H1 (cell line): ENCODE results near the gene SLC13A1. TPM values are rescaled to one million over a fixed set of nuclear protein-coding genes. Genes with fewer than 3 reads are reported as not detected.

Experiments
- CTCF ChIA-PET: fragments of 300-600 bp; sonication (Branson Sonifier 250); formaldehyde crosslinking; loops from one replicate; lab custom pipeline; 2021; ENCODE audit not compliant: partially characterized antibody; lab: Charles Lee
- POLR2A ChIA-PET: fragments of 300-600 bp; sonication (Branson Sonifier 250); formaldehyde crosslinking; loops from one replicate; lab custom pipeline; 2021; ENCODE audit warnings: inconsistent platforms; ENCODE audit not compliant: partially characterized antibody; lab: Charles Lee
- DNase-seq, 2 experiments: peaks; one replicate each; pipeline versions ENCODE4 v3.0.0 to v3.0.0-alpha.2; 2010 to 2022; ENCODE audit warnings: low spot score in 2 of 2, low read depth in 1 of 2, mixed read lengths in 1 of 2
- FAIRE-seq: peaks from 2 replicates; lab custom pipeline; 2011; peaks lifted over from hg19 to GRCh38; lab: Jason Lieb, UNC
- H2AFZ ChIP-seq: 2 replicates; pipeline ENCODE4 v1.8.1; 2012; ENCODE audit warnings: low read length, inconsistent platforms
- H2AK5ac ChIP-seq: 2 replicates; pipeline ENCODE4 v1.6.1; 2013; ENCODE audit warnings: low read depth, low read length
- H2BK120ac ChIP-seq: replicated peaks from 2 replicates; pipeline ENCODE3; 2013; ENCODE audit warnings: low read depth, low read length, inconsistent platforms
- H2BK12ac ChIP-seq: 2 replicates; pipeline ENCODE4 v1.6.1; 2013; ENCODE audit warnings: low read depth, low read length
- H2BK15ac ChIP-seq: 2 replicates; pipeline ENCODE4 v1.6.1; 2013; ENCODE audit warnings: low read length
- H2BK20ac ChIP-seq: 2 replicates; pipeline ENCODE4 v1.6.1; 2013; ENCODE audit warnings: low read length
- H2BK5ac ChIP-seq: 2 replicates; pipeline ENCODE4 v1.6.1; 2013; ENCODE audit warnings: low read depth, low read length
- H3K14ac ChIP-seq: 2 replicates; pipeline ENCODE4 v1.6.1; 2013; ENCODE audit warnings: inconsistent platforms; ENCODE audit not compliant: insufficient read length
- H3K18ac ChIP-seq: 2 replicates; pipeline ENCODE4 v1.6.1; 2013; ENCODE audit warnings: low read length; ENCODE audit errors: extremely low read depth
- H3K23ac ChIP-seq: 2 replicates; pipeline ENCODE4 v1.6.1; 2013; ENCODE audit warnings: inconsistent platforms; ENCODE audit not compliant: insufficient read length
- H3K23me2 ChIP-seq: 2 replicates; pipeline ENCODE4 v1.6.1; 2013; ENCODE audit warnings: low read depth, low read length
- H3K27ac ChIP-seq: 2 replicates; pipeline ENCODE4 v1.6.1; 2011; ENCODE audit warnings: low read depth, low read length, inconsistent platforms
- H3K27me3 ChIP-seq, 4 experiments: replicated peaks in 1 of 4; 1 replicate in 1 of 4; 2 replicates in 3 of 4; pipeline versions ENCODE4 v1.6.1 to v1.8.1; 2011 to 2013; ENCODE audit warnings: low read length in 3 of 4, mild to moderate bottlenecking in 3 of 4, inconsistent platforms in 2 of 4, mixed read lengths in 2 of 4, moderate library complexity in 1 of 4; ENCODE audit not compliant: control insufficient read depth in 3 of 4, insufficient read depth in 3 of 4; ENCODE audit errors: extremely low read depth in 1 of 4
- H3K36me3 ChIP-seq, 4 experiments: 2 replicates each; pipeline versions ENCODE4 v1.6.1 to v1.8.1; 2011 to 2013; ENCODE audit warnings: mild to moderate bottlenecking in 4 of 4, low read length in 3 of 4, moderate library complexity in 2 of 4, control low read depth in 1 of 4, inconsistent platforms in 1 of 4; ENCODE audit not compliant: insufficient read depth in 4 of 4, control insufficient read depth in 2 of 4
- H3K4ac ChIP-seq: replicated peaks from 2 replicates; pipeline ENCODE3; 2013; ENCODE audit warnings: low read length, low read depth, mixed read lengths, inconsistent platforms; ENCODE audit not compliant: insufficient read length
- H3K4me1 ChIP-seq, 4 experiments: replicated peaks in 1 of 4; 1 replicate in 1 of 4; 2 replicates in 3 of 4; pipeline versions ENCODE4 v1.6.1 to v1.8.1; 2011 to 2013; ENCODE audit warnings: low read length in 3 of 4, inconsistent platforms in 2 of 4, mixed read lengths in 1 of 4; ENCODE audit not compliant: insufficient read depth in 4 of 4, control insufficient read depth in 3 of 4
- H3K4me2 ChIP-seq, 2 experiments: 2 replicates each; pipeline versions ENCODE4 v1.6.1 to v1.8.1; 2011 to 2013; ENCODE audit warnings: low read depth in 2 of 2, low read length in 2 of 2, control low read depth in 1 of 2, inconsistent platforms in 1 of 2, mild to moderate bottlenecking in 1 of 2; ENCODE audit not compliant: insufficient read depth in 1 of 2
- H3K4me3 ChIP-seq, 4 experiments: fragments of 200-600, 300-600 bp in 1 of 4; sonication (generic), shearing (Covaris generic), sonication (Bioruptor Twin) in 1 of 4; 2 replicates each; pipeline versions ENCODE4 v1.5.1 to v1.8.1; 2011 to 2016; ENCODE audit warnings: low read length in 4 of 4, low read depth in 3 of 4, control low read depth in 2 of 4, inconsistent platforms in 2 of 4, mild to moderate bottlenecking in 2 of 4, mixed read lengths in 1 of 4, moderate library complexity in 1 of 4; ENCODE audit not compliant: insufficient read depth in 2 of 4; ENCODE audit errors: extremely low read depth in 1 of 4
- H3K56ac ChIP-seq: replicated peaks from 2 replicates; pipeline ENCODE3; 2013; ENCODE audit warnings: low read depth, mild to moderate bottlenecking, mixed read lengths, low read length, inconsistent platforms; ENCODE audit not compliant: insufficient read length
- H3K79me1 ChIP-seq: 2 replicates; pipeline ENCODE4 v1.6.1; 2013; ENCODE audit warnings: low read depth, low read length, control low read depth
- H3K79me2 ChIP-seq, 2 experiments: 2 replicates each; pipeline versions ENCODE4 v1.6.1 to v1.8.1; 2012 to 2013; ENCODE audit warnings: low read length in 2 of 2, mild to moderate bottlenecking in 2 of 2, inconsistent platforms in 1 of 2; ENCODE audit not compliant: insufficient read depth in 2 of 2, control insufficient read depth in 1 of 2
- H3K9ac ChIP-seq, 4 experiments: replicated peaks in 1 of 4; 1 replicate in 1 of 4; 2 replicates in 3 of 4; pipeline versions ENCODE4 v1.6.1 to v1.8.1; 2011 to 2013; ENCODE audit warnings: low read depth in 3 of 4, low read length in 3 of 4, control low read depth in 2 of 4, mild to moderate bottlenecking in 2 of 4, moderate library complexity in 2 of 4, inconsistent platforms in 1 of 4; ENCODE audit errors: extremely low read depth in 1 of 4
- H3K9me3 ChIP-seq, 2 experiments: 2 replicates each; pipeline versions ENCODE4 v1.6.1 to v1.8.1; 2012 to 2013; ENCODE audit warnings: mild to moderate bottlenecking in 2 of 2, moderate library complexity in 2 of 2, control low read depth in 1 of 2, inconsistent platforms in 1 of 2, low read depth in 1 of 2, low read length in 1 of 2, mixed read lengths in 1 of 2; ENCODE audit not compliant: insufficient read depth in 2 of 2
- H4K20me1 ChIP-seq, 2 experiments: replicated peaks in 1 of 2; 2 replicates each; pipeline versions ENCODE3 to v1.8.1; 2011 to 2013; ENCODE audit warnings: inconsistent platforms in 2 of 2, low read length in 2 of 2, mild to moderate bottlenecking in 1 of 2; ENCODE audit not compliant: insufficient read depth in 2 of 2, control insufficient read depth in 1 of 2
- H4K5ac ChIP-seq: 2 replicates; pipeline ENCODE4 v1.6.1; 2013; ENCODE audit warnings: low read length, low read depth, mixed read lengths, inconsistent platforms; ENCODE audit not compliant: insufficient read length
- H4K8ac ChIP-seq: 2 replicates; pipeline ENCODE4 v1.8.0; 2013; ENCODE audit warnings: mild to moderate bottlenecking, moderate library complexity, low read length, inconsistent platforms; ENCODE audit not compliant: insufficient read depth; ENCODE audit errors: extremely low read depth
- H4K91ac ChIP-seq: replicated peaks from 2 replicates; pipeline ENCODE3; 2013; ENCODE audit warnings: low read length, mixed read lengths, inconsistent platforms; ENCODE audit not compliant: insufficient read length
- KDM4A ChIP-seq: IDR thresholded peaks from one replicate; pipeline ENCODE4 v1.7.1; 2012; ENCODE audit warnings: low read depth, mild to moderate bottlenecking, moderate library complexity, low read length, inconsistent platforms; ENCODE audit not compliant: severe bottlenecking
- POU5F1 ChIP-seq: IDR thresholded peaks from 2 replicates; pipeline ENCODE4 v1.6.1; 2011; ENCODE audit warnings: low read depth, mild to moderate bottlenecking, low read length, moderate library complexity
- YY1 ChIP-seq: IDR thresholded peaks from 2 replicates; pipeline ENCODE4 v1.6.1; 2011; ENCODE audit warnings: low read depth, mild to moderate bottlenecking, low read length
- WGBS, 2 experiments: shearing (Covaris generic) in 1 of 2; methylation state at CpG; one replicate each; pipeline versions ENCODE4 v1.1.6 to v1.1.7; 2013 to 2015; ENCODE audit warnings: low lambda C conversion rate in 2 of 2, mixed read lengths in 2 of 2, inconsistent platforms in 1 of 2, low coverage in 1 of 2, missing lambda C conversion rate in 1 of 2; ENCODE audit not compliant: insufficient replicate concordance in 2 of 2, insufficient coverage in 1 of 2, insufficient read length in 1 of 2; ENCODE audit errors: extremely low coverage in 1 of 2, missing lambda C conversion rate in 1 of 2; 5-methylcytosine and 5-hydroxymethylcytosine counted together
- polyA plus RNA-seq, 7 experiments: library from polyadenylated mRNA; depleted of rRNA in 3 of 7; stranded (reverse) in 5 of 7; unstranded in 2 of 7; fragments of >200 nt in 5 of 7; fragments of 200-250 nt in 2 of 7; gene quantifications; 1 replicate in 5 of 7; 2 replicates in 1 of 7; 4 replicates in 1 of 7; pipeline versions ENCODE4 v1.2.1 to v1.2.3, GENCODE V29; 2011 to 2013; ENCODE audit warnings: missing spikeins in 2 of 7, mixed read lengths in 2 of 7
- total RNA-seq: library from RNA; stranded (reverse); fragmentation: NEBNext Ultra II Directional; extraction: Animal tissue kit (Norgen Biotek cat#: 25700); gene quantifications from 2 replicates; pipeline ENCODE4 v1.2.1, GENCODE V29; 2021
- TF ChIP-seq, protein P1 (sequence below): IDR thresholded peaks from 2 replicates; pipeline ENCODE4 v1.6.1; 2011; ENCODE audit warnings: low read depth, mild to moderate bottlenecking, low read length; ENCODE audit not compliant: insufficient read depth
- TF ChIP-seq, protein P2 (sequence below), 3 experiments: IDR thresholded peaks; 1 replicate in 2 of 3; 2 replicates in 1 of 3; pipeline versions ENCODE4 v1.5.1 to v1.6.1; 2011; ENCODE audit warnings: low read length in 3 of 3, mild to moderate bottlenecking in 3 of 3, inconsistent platforms in 2 of 3, low read depth in 1 of 3, moderate library complexity in 1 of 3; ENCODE audit not compliant: insufficient read depth in 1 of 3; ENCODE audit errors: control extremely low read depth in 1 of 3

The SLC13A1 gene
- total and polyA plus RNA-seq, 2 of the 8 experiments (the other 6 are each of a cell fraction or from before 2014, with no cell fraction given): not detected

GRCh38 chr7:123075838-123076467 lies 123.8 kb downstream of the SLC13A1 start:
- H2AFZ ChIP-seq: peak overlapping the region; percentile 84
- FAIRE-seq: peak; percentile 13
- POLR2A ChIA-PET: no interaction called here
- TF ChIP-seq YY1 (no peak), KDM4A (no peak), POU5F1 (no peak)
- TF ChIP-seq, protein P1, sequence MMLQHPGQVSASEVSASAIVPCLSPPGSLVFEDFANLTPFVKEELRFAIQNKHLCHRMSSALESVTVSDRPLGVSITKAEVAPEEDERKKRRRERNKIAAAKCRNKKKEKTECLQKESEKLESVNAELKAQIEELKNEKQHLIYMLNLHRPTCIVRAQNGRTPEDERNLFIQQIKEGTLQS: no peak
- TF ChIP-seq, protein P2, sequence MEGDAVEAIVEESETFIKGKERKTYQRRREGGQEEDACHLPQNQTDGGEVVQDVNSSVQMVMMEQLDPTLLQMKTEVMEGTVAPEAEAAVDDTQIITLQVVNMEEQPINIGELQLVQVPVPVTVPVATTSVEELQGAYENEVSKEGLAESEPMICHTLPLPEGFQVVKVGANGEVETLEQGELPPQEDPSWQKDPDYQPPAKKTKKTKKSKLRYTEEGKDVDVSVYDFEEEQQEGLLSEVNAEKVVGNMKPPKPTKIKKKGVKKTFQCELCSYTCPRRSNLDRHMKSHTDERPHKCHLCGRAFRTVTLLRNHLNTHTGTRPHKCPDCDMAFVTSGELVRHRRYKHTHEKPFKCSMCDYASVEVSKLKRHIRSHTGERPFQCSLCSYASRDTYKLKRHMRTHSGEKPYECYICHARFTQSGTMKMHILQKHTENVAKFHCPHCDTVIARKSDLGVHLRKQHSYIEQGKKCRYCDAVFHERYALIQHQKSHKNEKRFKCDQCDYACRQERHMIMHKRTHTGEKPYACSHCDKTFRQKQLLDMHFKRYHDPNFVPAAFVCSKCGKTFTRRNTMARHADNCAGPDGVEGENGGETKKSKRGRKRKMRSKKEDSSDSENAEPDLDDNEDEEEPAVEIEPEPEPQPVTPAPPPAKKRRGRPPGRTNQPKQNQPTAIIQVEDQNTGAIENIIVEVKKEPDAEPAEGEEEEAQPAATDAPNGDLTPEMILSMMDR (IDR thresholded peaks at IDR 0.05; ENCODE audit: control extremely low read depth in 1 of 3, insufficient read depth in 1 of 3, low read depth in 1 of 3, low read length in 3 of 3): no peak

More at GRCh38 chr7:123075838-123076467, 123.8 kb downstream of the SLC13A1 start:
- Histone ChIP-seq H3K79me2 (no peaks in the 10 kb centered on the region), H3K27me3 (no peaks in the 10 kb centered on the region), H3K23ac (no peak overlapping the region), H4K5ac (no peak overlapping the region), H3K27ac (no peak overlapping the region), H4K8ac (no peak overlapping the region), H3K4me3 (no peak overlapping the region), H3K4me2 (no peak overlapping the region), H3K56ac (no peak overlapping the region), H3K79me1 (no peaks in the 10 kb centered on the region), H2BK20ac (no peak overlapping the region), H3K18ac (no peak overlapping the region), H2AK5ac (no peak overlapping the region), H2BK5ac (no peak overlapping the region), H2BK15ac (no peak overlapping the region), H3K9me3 (no peaks in the 10 kb centered on the region), H3K4me1 (no peaks in the 10 kb centered on the region), H2BK120ac (no peak overlapping the region), H4K20me1 (no peaks in the 10 kb centered on the region), H4K91ac (no peak overlapping the region), H3K14ac (no peak overlapping the region), H3K4ac (no peak overlapping the region), H3K23me2 (no peaks in the 10 kb centered on the region), H3K36me3 (no peaks in the 10 kb centered on the region), H3K9ac (no peak overlapping the region), H2BK12ac (no peak overlapping the region)
- WGBS, 2 experiments: 53% methylated on average over 4 of the region's 4 CpGs; no CpG with 5 or more reads in 1 of the 2 experiments
- no peak for DNase-seq
- CTCF ChIA-PET: interaction anchor here (0.7 to 1.2 kb wide), 3 partner anchors 12 to 292 kb away, joined by 3 to 4 read pairs (median 3); no protein-coding TSS in a partner anchor
